Medulla oblongata (tissue), 1 donor: ENCODE results near the gene HFM1.
"Not testable (repeated sequence)": the region's sequence is repeated elsewhere in the genome, so short reads cannot be mapped to it uniquely, and the experiment has no call there.

Experiments used
- DNase-seq: peaks from one replicate; pipeline ENCODE4 v3.0.0-alpha.2; 2015; ENCODE audit errors: extremely low spot score

Gene HFM1

GRCh38 chr1:91374086-91374485, 30.6 kb downstream of the HFM1 start:
- no peak for DNase-seq

GRCh38 chr1:91372230-91372629, 32.4 kb downstream of the HFM1 start:
- DNase-seq = not testable (repeated sequence)

GRCh38 chr1:91349524-91349923, 55.1 kb downstream of the HFM1 start:
- no peak for DNase-seq

GRCh38 chr1:91346824-91347223, 57.8 kb downstream of the HFM1 start:
- no peak for DNase-seq

- peak; percentile 35 for DNase-seq
Observed at GRCh38 chr1:91345395-91346005, 59.1 kb downstream of the HFM1 start.

GRCh38 chr1:91338501-91338900, 66.1 kb downstream of the HFM1 start:
- no peak for DNase-seq

GRCh38 chr1:91335603-91336002, 69.0 kb downstream of the HFM1 start:
- DNase-seq = no peak

GRCh38 chr1:91334856-91335255, 69.8 kb downstream of the HFM1 start:
- DNase-seq = no peak

GRCh38 chr1:91325456-91325855, 79.2 kb downstream of the HFM1 start:
- no peak for DNase-seq

- DNase-seq = no peak
Observed at GRCh38 chr1:91314643-91315042, 90.0 kb downstream of the HFM1 start.

GRCh38 chr1:91311672-91312071, 93.0 kb downstream of the HFM1 start:
- DNase-seq = no peak

- no peak for DNase-seq
Observed at GRCh38 chr1:91308544-91308943, 96.1 kb downstream of the HFM1 start.

GRCh38 chr1:91307784-91308409, 96.7 kb downstream of the HFM1 start:
- no peak for DNase-seq

GRCh38 chr1:91303165-91303564, 101.5 kb downstream of the HFM1 start:
- DNase-seq = no peak

- DNase-seq = not testable (repeated sequence)
Observed at GRCh38 chr1:91288843-91289553, 115.6 kb downstream of the HFM1 start.

- DNase-seq = not testable (repeated sequence)
Observed at GRCh38 chr1:91286962-91287317, 117.7 kb downstream of the HFM1 start.

- DNase-seq = not testable (repeated sequence)
Observed at GRCh38 chr1:91286259-91286961, 118.2 kb downstream of the HFM1 start.

- no peak for DNase-seq
Observed at GRCh38 chr1:91283421-91283726, 121.3 kb downstream of the HFM1 start.

- DNase-seq = peak; percentile 88
Observed at GRCh38 chr1:91282695-91283420, 121.8 kb downstream of the HFM1 start.

- DNase-seq = no peak
Observed at GRCh38 chr1:91281782-91282181, 122.9 kb downstream of the HFM1 start.

GRCh38 chr1:91278754-91279153, 125.9 kb downstream of the HFM1 start:
- peak; percentile 16 for DNase-seq

- DNase-seq = no peak
Observed at GRCh38 chr1:91273875-91274274, 130.8 kb downstream of the HFM1 start.
